ENCODE data around the gene TUBB1. TPM values are rescaled to one million over a fixed set of nuclear protein-coding genes. Genes with fewer than 3 reads are reported as not detected.

TUBB1 gene
- total RNA-seq, 1 donor from 2014 or later: not detected

DNA sequence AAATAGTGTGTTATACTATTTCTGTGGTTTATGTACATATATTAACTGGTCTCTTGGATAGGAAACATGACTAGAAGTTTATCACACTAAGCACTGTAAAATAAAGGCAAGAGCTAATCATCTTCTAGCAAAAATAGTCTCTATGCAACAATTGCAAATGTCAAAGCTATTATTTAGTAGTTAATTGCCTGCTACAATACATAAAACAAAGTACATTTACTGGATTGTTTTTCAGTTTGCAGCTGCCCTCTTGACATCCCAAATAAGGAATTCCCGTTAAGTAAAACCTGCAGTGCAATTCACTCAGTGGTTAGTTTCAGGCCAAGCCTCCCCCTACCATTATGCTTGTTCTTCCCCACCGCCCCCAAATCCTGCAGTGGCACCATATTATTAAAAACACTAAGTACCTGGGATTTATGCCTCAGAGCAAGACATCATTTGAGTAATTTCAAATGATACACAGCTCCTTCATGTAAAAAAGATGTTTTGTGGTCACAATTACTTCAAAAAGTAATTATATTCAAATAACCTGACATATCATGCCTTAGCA lies 14.5 kb downstream of the TUBB1 start:
- Histone ChIP-seq H4K20me1 (ENCODE audit: insufficient read depth, low read length) (peaks cover 22% of the 10 kb centered on the region), H3K9me3 (ENCODE audit: insufficient read depth, low read depth, low read length) (no peaks in the 10 kb centered on the region), H3K27me3 (ENCODE audit: insufficient read depth, low read length) (no peaks in the 10 kb centered on the region), H3K4me3 (ENCODE audit: insufficient read depth, low read depth, low read length) (no peak overlapping the region), H3K27ac (ENCODE audit: low read depth, low read length) (no peak overlapping the region), H3K4me1 (ENCODE audit: insufficient read depth, low read length) (peaks cover 24% of the 10 kb centered on the region), H3K36me3 (ENCODE audit: insufficient read depth, low read length) (peaks cover 49% of the 10 kb centered on the region), H3K9ac (ENCODE audit: low read length) (no peak overlapping the region), H3K4me2 (ENCODE audit: low read length) (no peak overlapping the region), H3K79me2 (ENCODE audit: insufficient read depth, low read length) (peaks cover 59% of the 10 kb centered on the region), H2AFZ (ENCODE audit: low read depth, low read length) (no peak overlapping the region)
- Mint-ChIP-seq H3K4me1 (ENCODE audit: low read depth, unreplicated experiment) (peaks cover 29% of the 10 kb centered on the region), H3K36me3 (ENCODE audit: low read depth, unreplicated experiment) (peaks cover 13% of the 10 kb centered on the region), H3K27me3 (ENCODE audit: low read depth, unreplicated experiment) (no peaks in the 10 kb centered on the region), H3K4me3 (ENCODE audit: unreplicated experiment) (no peak overlapping the region), H3K9me3 (ENCODE audit: unreplicated experiment) (no peaks in the 10 kb centered on the region), H3K27ac (ENCODE audit: unreplicated experiment) (peak overlapping the region; percentile 7)
- TF ChIP-seq EZH2 (IDR thresholded peaks at IDR 0.05; ENCODE audit: insufficient read depth, low read length): no peak
- TF ChIP-seq, protein P1, sequence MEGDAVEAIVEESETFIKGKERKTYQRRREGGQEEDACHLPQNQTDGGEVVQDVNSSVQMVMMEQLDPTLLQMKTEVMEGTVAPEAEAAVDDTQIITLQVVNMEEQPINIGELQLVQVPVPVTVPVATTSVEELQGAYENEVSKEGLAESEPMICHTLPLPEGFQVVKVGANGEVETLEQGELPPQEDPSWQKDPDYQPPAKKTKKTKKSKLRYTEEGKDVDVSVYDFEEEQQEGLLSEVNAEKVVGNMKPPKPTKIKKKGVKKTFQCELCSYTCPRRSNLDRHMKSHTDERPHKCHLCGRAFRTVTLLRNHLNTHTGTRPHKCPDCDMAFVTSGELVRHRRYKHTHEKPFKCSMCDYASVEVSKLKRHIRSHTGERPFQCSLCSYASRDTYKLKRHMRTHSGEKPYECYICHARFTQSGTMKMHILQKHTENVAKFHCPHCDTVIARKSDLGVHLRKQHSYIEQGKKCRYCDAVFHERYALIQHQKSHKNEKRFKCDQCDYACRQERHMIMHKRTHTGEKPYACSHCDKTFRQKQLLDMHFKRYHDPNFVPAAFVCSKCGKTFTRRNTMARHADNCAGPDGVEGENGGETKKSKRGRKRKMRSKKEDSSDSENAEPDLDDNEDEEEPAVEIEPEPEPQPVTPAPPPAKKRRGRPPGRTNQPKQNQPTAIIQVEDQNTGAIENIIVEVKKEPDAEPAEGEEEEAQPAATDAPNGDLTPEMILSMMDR (IDR thresholded peaks at IDR 0.05; ENCODE audit: insufficient read depth, low read depth, low read length): no peak
- no peak for DNase-seq (ENCODE audit: low read depth)
- FAIRE-seq: no peak

DNA sequence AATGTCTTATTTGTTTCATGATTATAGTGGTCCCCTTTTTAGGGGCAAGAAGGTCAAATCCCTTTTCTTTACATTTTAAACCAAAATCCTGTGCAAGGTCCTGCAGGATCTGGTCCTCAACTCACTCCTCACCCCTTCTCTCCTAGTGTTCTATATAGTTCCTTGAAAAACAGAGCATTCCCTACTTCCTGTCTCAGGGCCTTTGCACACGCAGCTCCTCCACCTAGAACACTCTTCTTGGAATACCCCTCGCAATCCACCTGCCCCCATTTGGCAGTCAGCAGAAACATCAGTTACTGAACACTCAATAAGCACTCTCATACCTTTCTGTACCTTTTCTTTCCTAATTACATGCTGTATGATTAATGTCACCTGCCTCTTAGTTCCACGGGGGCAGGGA lies 16.2 kb downstream of the TUBB1 start:
- no peaks in the 10 kb centered on the region for H3K9me3 Mint-ChIP-seq (ENCODE audit: unreplicated experiment)
- H3K9ac ChIP-seq (ENCODE audit: low read length): no peak overlapping the region
- H3K4me3 ChIP-seq (ENCODE audit: insufficient read depth, low read depth, low read length): no peak overlapping the region
- H3K27ac ChIP-seq (ENCODE audit: low read depth, low read length): no peak overlapping the region
- peaks cover 59% of the 10 kb centered on the region for H3K79me2 ChIP-seq (ENCODE audit: insufficient read depth, low read length)
- H3K27me3 ChIP-seq (ENCODE audit: insufficient read depth, low read length): no peaks in the 10 kb centered on the region
- TF ChIP-seq, protein P1 (IDR thresholded peaks at IDR 0.05; ENCODE audit: insufficient read depth, low read depth, low read length): no peak
- no peak for TF ChIP-seq EZH2 (IDR thresholded peaks at IDR 0.05; ENCODE audit: insufficient read depth, low read length)
- no peak overlapping the region for H3K27ac Mint-ChIP-seq (ENCODE audit: unreplicated experiment)
- DNase-seq (ENCODE audit: low read depth) (no peak), FAIRE-seq (no peak)
- no peaks in the 10 kb centered on the region for H3K27me3 Mint-ChIP-seq (ENCODE audit: low read depth, unreplicated experiment)
- peaks cover 15% of the 10 kb centered on the region for H4K20me1 ChIP-seq (ENCODE audit: insufficient read depth, low read length)
- peaks cover 33% of the 10 kb centered on the region for H3K36me3 ChIP-seq (ENCODE audit: insufficient read depth, low read length)
- no peak overlapping the region for H3K4me3 Mint-ChIP-seq (ENCODE audit: unreplicated experiment)
- peaks cover 9% of the 10 kb centered on the region for H3K4me1 ChIP-seq (ENCODE audit: insufficient read depth, low read length)
- H3K4me1 Mint-ChIP-seq (ENCODE audit: low read depth, unreplicated experiment): peaks cover 27% of the 10 kb centered on the region
- H3K9me3 ChIP-seq (ENCODE audit: insufficient read depth, low read depth, low read length): no peaks in the 10 kb centered on the region
- H3K4me2 ChIP-seq (ENCODE audit: low read length): no peak overlapping the region
- no peak overlapping the region for H2AFZ ChIP-seq (ENCODE audit: low read depth, low read length)
- peaks cover 16% of the 10 kb centered on the region for H3K36me3 Mint-ChIP-seq (ENCODE audit: low read depth, unreplicated experiment)

DNA sequence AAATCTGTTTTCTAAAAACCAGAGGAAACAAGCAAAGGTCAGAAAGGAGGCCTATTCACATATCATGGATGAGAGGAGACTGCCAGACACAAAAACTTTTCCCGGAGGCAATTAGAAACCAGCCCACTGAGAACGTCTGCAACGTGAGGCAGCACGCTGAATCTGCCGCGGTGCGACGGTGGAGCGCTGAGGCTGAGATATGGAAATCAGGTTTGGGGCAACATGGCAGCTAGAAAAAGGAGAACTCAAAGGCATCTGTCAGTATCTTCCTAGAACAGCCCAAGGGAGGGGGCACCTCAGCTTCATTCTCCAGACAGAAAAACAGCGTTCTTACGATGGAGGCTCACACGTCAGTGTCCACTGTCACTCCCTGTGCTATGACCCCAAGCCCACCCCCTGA lies 18.2 kb downstream of the TUBB1 start:
- Mint-ChIP-seq H3K4me1 (ENCODE audit: low read depth, unreplicated experiment) (peaks cover 27% of the 10 kb centered on the region), H3K9me3 (ENCODE audit: unreplicated experiment) (no peaks in the 10 kb centered on the region), H3K36me3 (ENCODE audit: low read depth, unreplicated experiment) (peaks cover 16% of the 10 kb centered on the region), H3K4me3 (ENCODE audit: unreplicated experiment) (no peak overlapping the region), H3K27ac (ENCODE audit: unreplicated experiment) (no peak overlapping the region), H3K27me3 (ENCODE audit: low read depth, unreplicated experiment) (no peaks in the 10 kb centered on the region)
- DNase-seq (ENCODE audit: low read depth): no peak
- FAIRE-seq: no peak
- H3K79me2 ChIP-seq (ENCODE audit: insufficient read depth, low read length): peaks cover 61% of the 10 kb centered on the region
- H3K4me3 ChIP-seq (ENCODE audit: insufficient read depth, low read depth, low read length): no peak overlapping the region
- no peak overlapping the region for H3K27ac ChIP-seq (ENCODE audit: low read depth, low read length)
- H3K36me3 ChIP-seq (ENCODE audit: insufficient read depth, low read length): peaks cover 29% of the 10 kb centered on the region
- H3K4me1 ChIP-seq (ENCODE audit: insufficient read depth, low read length): no peaks in the 10 kb centered on the region
- H4K20me1 ChIP-seq (ENCODE audit: insufficient read depth, low read length): peaks cover 16% of the 10 kb centered on the region
- H3K9me3 ChIP-seq (ENCODE audit: insufficient read depth, low read depth, low read length): no peaks in the 10 kb centered on the region
- H2AFZ ChIP-seq (ENCODE audit: low read depth, low read length): no peak overlapping the region
- no peak overlapping the region for H3K4me2 ChIP-seq (ENCODE audit: low read length)
- no peaks in the 10 kb centered on the region for H3K27me3 ChIP-seq (ENCODE audit: insufficient read depth, low read length)
- no peak overlapping the region for H3K9ac ChIP-seq (ENCODE audit: low read length)
- TF ChIP-seq, protein P1 (IDR thresholded peaks at IDR 0.05; ENCODE audit: insufficient read depth, low read depth, low read length): no peak
- TF ChIP-seq EZH2 (IDR thresholded peaks at IDR 0.05; ENCODE audit: insufficient read depth, low read length): no peak

Data from astrocyte (in vitro differentiated cells and primary cell).